ENCODE measurements around the gene EOGT. TPM values are rescaled to one million over a fixed set of nuclear protein-coding genes. Genes with fewer than 3 reads are reported as not detected.

Gene EOGT
- total RNA-seq, 4 donors from 2014 or later = 44.1 to 73.0 (median 57.9) TPM

- peak; percentile 96 to 99 for DNase-seq
- Histone ChIP-seq H3K27ac (peak within 1 kb of the TSS; percentile 87 to 95), H3K36me3 (no peaks in the 10 kb centered on the region), H3K9me3 (no peaks in the 10 kb centered on the region), H3K4me3 (peak within 1 kb of the TSS; percentile 56 to 80), H3K4me1 (no peaks in the 10 kb centered on the region), H3K27me3 (no peaks in the 10 kb centered on the region)
- intact Hi-C loops (cut with DNase I; ENCODE audit: low total_unique reads) = no loop called here
- TF ChIP-seq POLR2A (IDR thresholded peaks at IDR 0.05) (peak; percentile 75 to 83), CTCF (IDR thresholded peaks at IDR 0.05) (no peak)
These were observed 38.4 kb upstream of the EOGT start, which contains the start of gene TMF1 for GRCh38 chr3:69051756-69052471. TMF1 (minus strand) TSS chr3:69052333; CDS start chr3:69052086, 247 bp downstream.

- Histone ChIP-seq H3K4me3 (no peak overlapping the region), H3K27ac (no peak overlapping the region), H3K36me3 (no peaks in the 10 kb centered on the region), H3K4me1 (no peaks in the 10 kb centered on the region), H3K9me3 (no peaks in the 10 kb centered on the region), H3K27me3 (no peaks in the 10 kb centered on the region)
- DNase-seq = no peak
- TF ChIP-seq CTCF (IDR thresholded peaks at IDR 0.05) (no peak), POLR2A (IDR thresholded peaks at IDR 0.05) (no peak)
- intact Hi-C loops (cut with DNase I; ENCODE audit: low total_unique reads) = no loop called here
These were observed 35.5 kb upstream of the EOGT start for GRCh38 chr3:69048990-69049389.

GRCh38 chr3:69044608-69045007 lies 31.1 kb upstream of the EOGT start:
- intact Hi-C loops (cut with DNase I; ENCODE audit: low total_unique reads) = no loop called here
- no peak for TF ChIP-seq POLR2A (IDR thresholded peaks at IDR 0.05)
- no peak for TF ChIP-seq CTCF (IDR thresholded peaks at IDR 0.05)
- Histone ChIP-seq H3K4me1 (no peaks in the 10 kb centered on the region), H3K27ac (no peak overlapping the region), H3K9me3 (no peaks in the 10 kb centered on the region), H3K27me3 (no peaks in the 10 kb centered on the region), H3K36me3 (no peaks in the 10 kb centered on the region), H3K4me3 (no peak overlapping the region)
- DNase-seq = no peak

GRCh38 chr3:69033470-69033869 lies 20.0 kb upstream of the EOGT start:
- no peaks in the 10 kb centered on the region for H3K9me3 ChIP-seq
- H3K4me3 ChIP-seq = no peak overlapping the region
- intact Hi-C loops (cut with DNase I; ENCODE audit: low total_unique reads) = no loop called here
- no peaks in the 10 kb centered on the region for H3K36me3 ChIP-seq
- no peak for TF ChIP-seq POLR2A (IDR thresholded peaks at IDR 0.05)
- no peak for TF ChIP-seq CTCF (IDR thresholded peaks at IDR 0.05)
- no peak for DNase-seq
- H3K27me3 ChIP-seq = no peaks in the 10 kb centered on the region
- no peak overlapping the region for H3K27ac ChIP-seq
- H3K4me1 ChIP-seq = no peaks in the 10 kb centered on the region

- no peak for DNase-seq
- Histone ChIP-seq H3K9me3 (no peaks in the 10 kb centered on the region), H3K4me1 (no peaks in the 10 kb centered on the region), H3K27ac (no peak overlapping the region), H3K36me3 (no peaks in the 10 kb centered on the region), H3K27me3 (no peaks in the 10 kb centered on the region), H3K4me3 (no peak overlapping the region)
- intact Hi-C loops (cut with DNase I; ENCODE audit: low total_unique reads) = no loop called here
- TF ChIP-seq POLR2A (IDR thresholded peaks at IDR 0.05) (no peak), CTCF (IDR thresholded peaks at IDR 0.05) (no peak)
These were observed 19.3 kb upstream of the EOGT start for GRCh38 chr3:69032737-69033136.
